ENCODE measurements around the gene NPFFR1. TPM values are rescaled to one million over a fixed set of nuclear protein-coding genes. Genes with fewer than 3 reads are reported as not detected.
A peak's percentile ranks its signal among the peaks of the same experiment; 100 is the strongest.

Gene NPFFR1
- total and polyA plus RNA-seq, 2 experiments from 2014 or later: not detected

GRCh38 chr10:70274643-70275042, 9.2 kb downstream of the NPFFR1 start:
- no peaks in the 10 kb centered on the region for H3K9me2 ChIP-seq (replicated peaks; ENCODE audit: insufficient read depth)
- H3K27ac ChIP-seq: no peak overlapping the region
- H3K4me1 ChIP-seq (ENCODE audit: insufficient read depth): no peaks in the 10 kb centered on the region
- H3K79me2 ChIP-seq: no peaks in the 10 kb centered on the region
- no peak overlapping the region for H2AFZ ChIP-seq
- H3K27me3 ChIP-seq: no peaks in the 10 kb centered on the region
- no peaks in the 10 kb centered on the region for H3K36me3 ChIP-seq (replicated peaks; ENCODE audit: insufficient read depth, low read depth)
- WGBS (ENCODE audit: low lambda C conversion rate, missing lambda C conversion rate): 95% methylated on average over 2 of the region's 2 CpGs
- no peak for DNase-seq (ENCODE audit: low spot score)
- no peak overlapping the region for H3K4me2 ChIP-seq
- H3K4me3 ChIP-seq: no peak overlapping the region
- H3K9me3 ChIP-seq (ENCODE audit: low read depth): no peaks in the 10 kb centered on the region
- H4K20me1 ChIP-seq (ENCODE audit: insufficient read depth, poor library complexity, severe bottlenecking): no peaks in the 10 kb centered on the region
- TF ChIP-seq EZH2 (IDR thresholded peaks at IDR 0.05; ENCODE audit: borderline replicate concordance) (no peak), EZH2phosphoT487 (IDR thresholded peaks at IDR 0.05; ENCODE audit: low read depth, severe bottlenecking, unreplicated experiment) (no peak), CTCF (IDR thresholded peaks at IDR 0.05; ENCODE audit: poor library complexity) (no peak)

DNA sequence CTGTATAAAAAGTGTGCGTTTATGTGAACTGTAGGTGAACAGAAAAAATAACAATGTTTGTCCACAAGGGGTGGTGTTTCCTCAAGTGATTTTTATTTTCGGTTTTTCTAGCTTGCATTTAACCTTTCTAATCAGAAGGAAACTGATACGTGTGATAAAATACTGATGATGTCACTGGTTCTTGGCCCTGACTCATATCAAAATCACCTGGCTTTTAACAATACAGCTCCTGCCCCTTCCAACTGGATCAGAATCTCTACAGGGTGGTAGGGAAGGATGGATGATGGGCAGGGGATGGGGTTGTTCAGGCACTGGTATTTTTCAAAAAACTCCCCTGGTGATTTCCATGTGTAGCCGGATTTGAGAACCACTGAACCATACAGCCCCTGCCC, 10.9 kb downstream of the NPFFR1 start:
- WGBS (ENCODE audit: low lambda C conversion rate, missing lambda C conversion rate): 62% methylated on average over 4 of the region's 4 CpGs
- no peaks in the 10 kb centered on the region for H4K20me1 ChIP-seq (ENCODE audit: insufficient read depth, poor library complexity, severe bottlenecking)
- H3K36me3 ChIP-seq (replicated peaks; ENCODE audit: insufficient read depth, low read depth): no peaks in the 10 kb centered on the region
- H3K4me2 ChIP-seq: no peak overlapping the region
- H3K4me3 ChIP-seq: no peak overlapping the region
- TF ChIP-seq CTCF (IDR thresholded peaks at IDR 0.05; ENCODE audit: poor library complexity): peak; percentile 38
- TF ChIP-seq EZH2phosphoT487 (IDR thresholded peaks at IDR 0.05; ENCODE audit: low read depth, severe bottlenecking, unreplicated experiment): no peak
- TF ChIP-seq EZH2 (IDR thresholded peaks at IDR 0.05; ENCODE audit: borderline replicate concordance): no peak
- H2AFZ ChIP-seq: no peak overlapping the region
- no peaks in the 10 kb centered on the region for H3K27me3 ChIP-seq
- no peaks in the 10 kb centered on the region for H3K79me2 ChIP-seq
- H3K9me2 ChIP-seq (replicated peaks; ENCODE audit: insufficient read depth): no peaks in the 10 kb centered on the region
- DNase-seq (ENCODE audit: low spot score): no peak
- no peaks in the 10 kb centered on the region for H3K4me1 ChIP-seq (ENCODE audit: insufficient read depth)
- no peaks in the 10 kb centered on the region for H3K9me3 ChIP-seq (ENCODE audit: low read depth)
- no peak overlapping the region for H3K27ac ChIP-seq

DNA sequence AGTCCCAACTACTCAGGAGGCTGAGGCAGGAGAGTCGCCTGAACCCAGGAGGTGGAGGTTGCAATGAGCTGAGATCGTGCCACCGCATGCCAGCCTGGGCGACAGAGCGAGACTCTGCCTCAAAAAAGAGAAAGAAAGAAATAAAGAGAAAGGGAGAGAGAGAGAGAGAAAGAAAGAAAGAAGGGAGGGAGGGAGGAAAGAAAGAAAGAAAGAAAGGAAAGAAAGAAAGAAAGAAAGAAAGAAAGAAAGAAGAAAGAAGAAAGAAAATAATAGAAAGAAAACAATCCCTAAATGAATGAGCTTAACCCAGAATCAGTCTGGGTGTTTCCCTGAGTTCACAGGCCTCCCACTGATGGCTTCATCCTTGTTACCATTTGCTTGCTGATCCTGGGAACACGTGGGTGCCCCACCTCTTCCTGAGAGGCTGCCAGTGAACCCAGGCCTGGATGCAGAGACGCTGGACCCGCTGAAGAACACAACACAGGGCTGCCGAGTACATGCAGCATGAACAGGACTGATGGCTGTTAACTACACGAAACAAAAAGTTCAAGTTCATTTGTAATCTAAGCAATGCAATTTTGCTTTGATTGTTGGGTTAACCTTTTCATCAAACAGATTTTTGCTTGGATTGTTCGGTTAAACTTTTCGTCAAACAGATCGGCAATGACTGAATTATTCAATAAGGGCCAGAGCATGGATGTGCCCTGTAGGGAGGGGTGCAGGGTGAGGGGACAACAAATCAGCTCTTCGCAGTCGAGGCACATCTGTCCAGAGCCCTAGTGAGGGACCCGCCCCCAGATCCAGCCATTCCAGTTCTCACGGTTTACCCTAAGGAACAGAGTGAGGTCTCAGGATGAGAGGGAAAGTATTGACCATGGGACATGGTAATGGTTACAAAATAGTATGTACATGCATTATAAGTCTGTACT, 11.5 kb downstream of the NPFFR1 start:
- Histone ChIP-seq H4K20me1 (ENCODE audit: insufficient read depth, poor library complexity, severe bottlenecking) (no peaks in the 10 kb centered on the region), H3K9me3 (ENCODE audit: low read depth) (no peaks in the 10 kb centered on the region), H3K4me2 (no peak overlapping the region), H3K27me3 (no peaks in the 10 kb centered on the region), H3K4me3 (no peak overlapping the region), H3K9me2 (replicated peaks; ENCODE audit: insufficient read depth) (no peaks in the 10 kb centered on the region), H3K36me3 (replicated peaks; ENCODE audit: insufficient read depth, low read depth) (no peaks in the 10 kb centered on the region), H3K27ac (no peak overlapping the region), H3K79me2 (no peaks in the 10 kb centered on the region), H3K4me1 (ENCODE audit: insufficient read depth) (no peaks in the 10 kb centered on the region), H2AFZ (no peak overlapping the region)
- WGBS (ENCODE audit: low lambda C conversion rate, missing lambda C conversion rate): 86% methylated on average over 17 of the region's 17 CpGs
- DNase-seq (ENCODE audit: low spot score): no peak
- TF ChIP-seq CTCF (IDR thresholded peaks at IDR 0.05; ENCODE audit: poor library complexity) (no peak), EZH2 (IDR thresholded peaks at IDR 0.05; ENCODE audit: borderline replicate concordance) (no peak)
